Choroid plexus epithelial cell (primary cell): ENCODE results near the gene CRYGB.

Experiments
- DNase-seq: peaks from one replicate; pipeline ENCODE4 v3.0.0-alpha.2; 2010; ENCODE audit warnings: low read depth
- H3K4me3 ChIP-seq: 2 replicates; pipeline ENCODE4 v1.5.1; 2011; ENCODE audit warnings: low read depth, mild to moderate bottlenecking, control low read depth, low read length, moderate library complexity
- CTCF ChIP-seq: conservative IDR thresholded peaks from 2 replicates; pipeline ENCODE4 v1.5.1; 2011; ENCODE audit warnings: low read depth, mild to moderate bottlenecking, control low read depth, inconsistent platforms, low read length, moderate library complexity

CRYGB gene

GRCh38 chr2:208186465-208186864 is 40.5 kb upstream of the CRYGB start:
- no peak for TF ChIP-seq CTCF
- no peak overlapping the region for H3K4me3 ChIP-seq
- DNase-seq: no peak

- no peak for TF ChIP-seq CTCF
- no peak overlapping the region for H3K4me3 ChIP-seq
- no peak for DNase-seq
Observed at GRCh38 chr2:208183972-208184705, 38.2 kb upstream of the CRYGB start.

GRCh38 chr2:208183526-208183925 is 37.6 kb upstream of the CRYGB start:
- H3K4me3 ChIP-seq: no peak overlapping the region
- TF ChIP-seq CTCF: no peak

GRCh38 chr2:208182835-208183234 is 36.9 kb upstream of the CRYGB start:
- no peak for TF ChIP-seq CTCF
- DNase-seq: no peak
- no peak overlapping the region for H3K4me3 ChIP-seq

More at GRCh38 chr2:208183526-208183925, 37.6 kb upstream of the CRYGB start:
- no peak for DNase-seq

- peak; percentile 9 for DNase-seq
Observed at GRCh38 chr2:208179028-208179609, 33.2 kb upstream of the CRYGB start.

GRCh38 chr2:208175840-208176153 is 29.8 kb upstream of the CRYGB start:
- H3K4me3 ChIP-seq: no peak overlapping the region
- DNase-seq: no peak
- TF ChIP-seq CTCF: no peak

More at GRCh38 chr2:208179028-208179609, 33.2 kb upstream of the CRYGB start:
- TF ChIP-seq CTCF: no peak
- no peak overlapping the region for H3K4me3 ChIP-seq
